ENCODE results near the gene INSIG2. TPM values are rescaled to one million over a fixed set of nuclear protein-coding genes. Genes with fewer than 3 reads are reported as not detected.

Gene INSIG2
- 15.9 TPM for polyA plus RNA-seq (2013, experiment 1 of 4)
- polyA plus RNA-seq (2013, experiment 2 of 4), result 17.7 TPM
- polyA plus RNA-seq (2013, experiment 3 of 4), result 11.4 TPM
- polyA plus RNA-seq (2013, experiment 4 of 4), result 16.4 TPM

DNA sequence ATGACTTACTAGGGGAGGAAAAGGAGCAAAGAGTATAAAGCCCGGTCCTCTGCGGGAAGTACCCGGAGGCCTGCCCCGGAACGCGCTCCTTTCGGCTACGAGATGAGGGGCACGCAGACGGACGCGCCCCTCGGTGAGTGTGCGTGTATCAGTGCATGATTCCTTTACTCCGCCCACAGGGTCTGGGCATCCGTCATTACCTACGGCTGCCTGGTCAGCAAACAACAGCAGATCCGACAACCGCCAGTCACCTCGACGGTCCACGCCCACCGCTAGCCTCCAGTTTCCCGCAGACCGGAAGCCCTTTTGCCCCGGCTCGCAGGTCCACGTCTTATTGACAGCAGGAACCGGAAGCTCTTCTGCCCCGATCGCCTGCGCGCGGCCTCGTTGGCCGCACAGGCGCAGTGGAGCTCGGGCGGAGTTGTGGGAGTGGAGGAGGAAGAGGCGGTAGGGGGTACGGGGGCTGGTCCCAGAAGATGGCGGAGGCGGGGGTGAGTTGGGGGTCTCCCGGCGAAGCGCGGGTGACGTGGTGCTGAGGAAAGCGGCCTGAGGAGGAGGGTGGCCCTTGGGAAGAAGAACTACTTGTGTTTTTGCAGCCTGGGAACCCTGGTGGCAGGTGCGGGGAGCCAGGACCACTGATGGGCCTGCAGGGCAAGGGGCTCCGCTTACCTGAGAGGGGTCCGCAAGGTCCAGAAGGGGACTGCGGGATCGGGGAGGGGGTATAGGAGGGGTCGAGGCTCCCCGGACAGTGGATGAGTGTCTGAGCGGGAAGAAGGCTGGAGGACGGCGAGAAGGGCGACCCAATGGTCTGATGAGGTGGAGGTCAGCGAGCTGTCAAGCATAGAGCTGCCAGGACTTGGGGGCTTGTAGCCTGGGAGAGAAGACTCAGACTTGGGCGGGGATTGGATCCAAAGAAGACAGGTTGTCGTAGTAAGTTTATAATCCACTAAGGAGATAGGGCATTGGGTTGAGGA, at the start of gene INSIG2:
TSS of gene INSIG2 (plus strand) at position 421 of the 974 bp plus-strand sequence. CDS start 8,086 bp downstream, outside the sequence.
- H3K27me3 ChIP-seq (ENCODE audit: control insufficient read depth, insufficient read depth, low read length, poor library complexity, severe bottlenecking), result no peaks in the 10 kb centered on the region
- peaks cover 5% of the 10 kb centered on the region for H3K4me1 ChIP-seq (ENCODE audit: control insufficient read depth, insufficient read depth, low read length)
- peak within 1 kb of the TSS; percentile 33 for H3K27ac ChIP-seq (ENCODE audit: insufficient read depth, low read depth, low read length, poor library complexity, severe bottlenecking)
- 1% methylated on average over 63 of the region's 63 CpGs for WGBS, 2 experiments
- H3K4me3 ChIP-seq (ENCODE audit: insufficient read depth, low read depth, low read length), result peak within 1 kb of the TSS; percentile 68
- no peaks in the 10 kb centered on the region for H3K36me3 ChIP-seq (ENCODE audit: control insufficient read depth, insufficient read depth, low read length)
- H3K9me3 ChIP-seq (ENCODE audit: control insufficient read depth, low read length), result no peaks in the 10 kb centered on the region

DNA sequence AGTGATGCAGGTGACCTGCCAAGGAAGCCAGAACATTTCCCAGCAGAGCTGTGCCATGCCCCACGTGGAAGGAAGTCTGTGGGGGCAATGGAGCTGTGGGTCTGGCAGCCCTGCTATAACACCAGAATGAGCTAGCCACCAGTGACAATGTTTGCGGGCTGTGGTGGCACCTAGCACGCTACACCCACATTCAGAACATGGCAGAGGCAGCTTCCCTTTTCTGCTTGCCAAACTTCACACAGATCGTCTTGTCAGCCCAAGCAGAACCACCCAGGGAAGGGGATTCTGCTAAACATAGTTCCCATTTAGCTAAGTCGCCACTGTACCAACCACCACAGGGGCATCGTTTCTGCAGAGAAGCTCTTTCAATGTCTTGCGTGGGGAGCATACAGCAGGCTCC, 47.4 kb upstream of the INSIG2 start:
- Histone ChIP-seq H3K27ac (ENCODE audit: insufficient read depth, low read depth, low read length, poor library complexity, severe bottlenecking) (no peak overlapping the region), H3K9me3 (ENCODE audit: control insufficient read depth, low read length) (no peaks in the 10 kb centered on the region), H3K4me1 (ENCODE audit: control insufficient read depth, insufficient read depth, low read length) (no peaks in the 10 kb centered on the region), H3K4me3 (ENCODE audit: insufficient read depth, low read depth, low read length) (no peak overlapping the region), H3K36me3 (ENCODE audit: control insufficient read depth, insufficient read depth, low read length) (no peaks in the 10 kb centered on the region), H3K27me3 (ENCODE audit: control insufficient read depth, insufficient read depth, low read length, poor library complexity, severe bottlenecking) (no peaks in the 10 kb centered on the region)
- WGBS, 2 experiments, result 94% methylated on average over 7 of the region's 7 CpGs

DNA sequence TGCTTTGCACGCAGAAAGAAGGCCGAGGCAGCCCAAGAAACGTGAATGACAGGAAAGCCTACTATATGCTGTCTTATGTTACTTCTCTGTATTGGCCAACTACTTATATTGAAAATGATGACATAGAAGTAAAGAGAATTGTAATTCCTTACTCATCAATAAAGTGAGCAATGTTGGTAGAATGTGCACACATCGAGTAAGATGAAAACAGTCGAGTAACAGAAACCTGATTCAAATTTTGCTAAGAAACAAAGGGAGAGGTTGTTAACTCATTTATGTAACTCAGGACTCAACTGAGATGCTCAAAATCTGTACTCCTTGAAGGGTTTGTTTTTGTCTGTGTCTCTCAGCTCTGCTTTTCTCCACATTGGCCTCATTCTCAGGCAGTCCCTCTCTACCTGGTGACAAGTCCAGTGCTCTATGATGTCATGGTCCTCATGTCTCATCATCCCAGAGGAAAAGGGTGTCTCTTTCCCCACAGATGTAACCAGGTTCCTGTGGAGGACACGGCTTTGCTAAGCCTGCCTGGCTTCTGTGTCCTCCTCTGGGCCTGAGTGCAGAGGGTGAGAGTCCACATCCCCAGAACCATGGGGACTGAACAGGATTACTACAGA, 44.1 kb upstream of the INSIG2 start:
- Histone ChIP-seq H3K4me1 (ENCODE audit: control insufficient read depth, insufficient read depth, low read length) (no peaks in the 10 kb centered on the region), H3K27me3 (ENCODE audit: control insufficient read depth, insufficient read depth, low read length, poor library complexity, severe bottlenecking) (no peaks in the 10 kb centered on the region), H3K27ac (ENCODE audit: insufficient read depth, low read depth, low read length, poor library complexity, severe bottlenecking) (no peak overlapping the region), H3K9me3 (ENCODE audit: control insufficient read depth, low read length) (no peaks in the 10 kb centered on the region), H3K36me3 (ENCODE audit: control insufficient read depth, insufficient read depth, low read length) (no peaks in the 10 kb centered on the region), H3K4me3 (ENCODE audit: insufficient read depth, low read depth, low read length) (no peak overlapping the region)
- WGBS, 2 experiments, result 95 to 97% methylated on average over 6 of the region's 6 CpGs

DNA sequence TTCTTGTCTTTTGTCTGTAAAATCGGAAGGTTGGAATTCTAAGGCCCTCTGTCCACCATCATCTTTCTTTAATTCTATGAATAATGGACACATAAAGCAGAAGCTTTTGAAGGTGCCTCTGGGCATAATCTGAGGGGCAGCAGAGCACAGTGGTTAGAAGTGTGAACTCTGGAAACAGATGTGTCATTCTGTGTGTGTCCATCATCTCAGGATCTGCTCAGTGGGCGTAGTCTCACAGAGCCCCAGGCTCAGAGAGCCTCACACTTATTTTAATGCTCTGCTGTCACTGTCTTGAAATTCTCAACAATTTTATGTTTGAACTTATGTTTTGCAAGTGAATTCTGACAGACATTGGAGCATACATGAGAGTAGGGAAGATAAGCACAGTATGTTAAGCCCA, 43.4 kb upstream of the INSIG2 start:
- H3K27me3 ChIP-seq (ENCODE audit: control insufficient read depth, insufficient read depth, low read length, poor library complexity, severe bottlenecking), result no peaks in the 10 kb centered on the region

DNA sequence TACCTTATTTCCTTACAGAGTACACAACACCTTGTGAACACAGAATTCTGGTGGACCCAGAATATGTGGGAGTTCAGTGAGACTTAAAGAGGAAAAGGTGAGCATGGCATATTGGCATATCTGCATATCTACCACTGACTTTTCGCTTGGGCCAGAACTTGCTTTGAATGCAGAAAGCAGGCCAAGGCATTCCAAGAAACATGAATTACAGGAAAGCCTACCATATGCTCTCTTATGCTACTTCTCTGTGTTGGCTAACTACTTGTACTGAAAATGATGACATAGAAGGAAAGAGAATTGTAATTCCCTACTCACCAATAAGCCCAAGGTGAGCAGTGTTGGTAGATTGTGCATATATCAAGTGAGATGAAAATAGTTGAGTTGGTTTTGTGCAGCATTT, 43.0 kb upstream of the INSIG2 start:
- Histone ChIP-seq H3K27ac (ENCODE audit: insufficient read depth, low read depth, low read length, poor library complexity, severe bottlenecking) (no peak overlapping the region), H3K36me3 (ENCODE audit: control insufficient read depth, insufficient read depth, low read length) (no peaks in the 10 kb centered on the region), H3K27me3 (ENCODE audit: control insufficient read depth, insufficient read depth, low read length, poor library complexity, severe bottlenecking) (no peaks in the 10 kb centered on the region), H3K9me3 (ENCODE audit: control insufficient read depth, low read length) (no peaks in the 10 kb centered on the region), H3K4me1 (ENCODE audit: control insufficient read depth, insufficient read depth, low read length) (no peaks in the 10 kb centered on the region), H3K4me3 (ENCODE audit: insufficient read depth, low read depth, low read length) (no peak overlapping the region)
- WGBS, 2 experiments, result 82 to 100% methylated on average over 1 of the region's 1 CpG

More for the DNA sequence above, 43.4 kb upstream of the INSIG2 start:
- Histone ChIP-seq H3K36me3 (ENCODE audit: control insufficient read depth, insufficient read depth, low read length) (no peaks in the 10 kb centered on the region), H3K4me1 (ENCODE audit: control insufficient read depth, insufficient read depth, low read length) (no peaks in the 10 kb centered on the region), H3K4me3 (ENCODE audit: insufficient read depth, low read depth, low read length) (no peak overlapping the region), H3K27ac (ENCODE audit: insufficient read depth, low read depth, low read length, poor library complexity, severe bottlenecking) (no peak overlapping the region), H3K9me3 (ENCODE audit: control insufficient read depth, low read length) (no peaks in the 10 kb centered on the region)
- WGBS, 2 experiments, result 86 to 100% methylated on average over 2 of the region's 2 CpGs

DNA sequence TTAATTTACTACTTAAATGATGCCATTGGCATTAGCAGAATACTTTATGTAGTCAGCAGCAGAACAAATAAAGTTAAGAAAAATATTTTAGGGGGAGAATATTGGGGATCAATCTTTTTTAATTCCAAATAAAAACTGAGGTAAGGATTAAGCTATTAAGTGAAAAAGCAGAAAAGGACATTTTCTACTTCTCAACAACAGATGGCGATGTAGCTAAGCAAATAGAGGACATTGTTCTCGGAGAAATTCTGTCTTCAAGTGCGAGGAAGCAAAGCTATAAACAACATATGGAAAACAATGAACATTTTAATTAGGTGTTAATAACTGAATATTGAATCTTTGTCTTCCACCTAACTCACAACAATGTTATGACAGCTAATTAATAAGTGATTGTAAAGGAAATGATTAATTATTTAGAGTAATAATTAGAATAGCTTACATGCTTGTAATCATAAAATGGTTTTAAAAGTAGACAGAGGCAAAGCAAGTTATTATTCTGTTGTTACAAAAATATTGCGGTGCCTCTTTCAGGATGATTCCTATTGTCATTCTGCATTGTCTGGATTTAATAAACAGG, 41.5 kb upstream of the INSIG2 start:
- H3K27ac ChIP-seq (ENCODE audit: insufficient read depth, low read depth, low read length, poor library complexity, severe bottlenecking), result no peak overlapping the region

DNA sequence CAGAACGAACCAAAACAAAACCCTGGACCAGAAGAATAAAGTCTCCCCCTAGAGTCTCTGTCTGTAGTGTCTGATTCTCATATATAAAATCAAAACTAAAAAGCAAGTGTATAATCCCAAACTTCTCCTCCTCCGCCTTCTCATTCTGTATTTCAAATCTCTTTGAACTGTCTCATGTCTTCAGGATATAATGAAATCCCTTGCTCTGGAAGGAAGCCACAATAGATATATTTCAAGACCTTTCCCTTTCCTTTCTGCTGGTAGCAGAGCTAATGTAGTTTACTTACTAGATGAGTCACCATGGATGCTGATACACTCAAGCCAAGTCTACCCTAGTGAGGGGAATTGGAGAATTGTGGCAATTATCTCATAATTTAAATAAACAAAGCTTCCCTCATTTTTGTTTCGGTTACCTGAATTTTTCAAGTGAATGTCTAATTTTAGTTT, 40.9 kb upstream of the INSIG2 start:
- Histone ChIP-seq H3K27me3 (ENCODE audit: control insufficient read depth, insufficient read depth, low read length, poor library complexity, severe bottlenecking) (no peaks in the 10 kb centered on the region), H3K9me3 (ENCODE audit: control insufficient read depth, low read length) (no peaks in the 10 kb centered on the region), H3K4me1 (ENCODE audit: control insufficient read depth, insufficient read depth, low read length) (peaks cover 3% of the 10 kb centered on the region), H3K4me3 (ENCODE audit: insufficient read depth, low read depth, low read length) (no peak overlapping the region), H3K27ac (ENCODE audit: insufficient read depth, low read depth, low read length, poor library complexity, severe bottlenecking) (no peak overlapping the region), H3K36me3 (ENCODE audit: control insufficient read depth, insufficient read depth, low read length) (no peaks in the 10 kb centered on the region)
- WGBS, 2 experiments, result 85 to 98% methylated on average over 2 to 3 of the region's 3 CpGs

More for the DNA sequence above, 41.5 kb upstream of the INSIG2 start:
- WGBS, 2 experiments, result 23 to 42% methylated on average over 2 to 4 of the region's 4 CpGs
- no peak overlapping the region for H3K4me3 ChIP-seq (ENCODE audit: insufficient read depth, low read depth, low read length)
- no peaks in the 10 kb centered on the region for H3K9me3 ChIP-seq (ENCODE audit: control insufficient read depth, low read length)
- no peaks in the 10 kb centered on the region for H3K36me3 ChIP-seq (ENCODE audit: control insufficient read depth, insufficient read depth, low read length)
- peaks cover 3% of the 10 kb centered on the region for H3K4me1 ChIP-seq (ENCODE audit: control insufficient read depth, insufficient read depth, low read length)
- no peaks in the 10 kb centered on the region for H3K27me3 ChIP-seq (ENCODE audit: control insufficient read depth, insufficient read depth, low read length, poor library complexity, severe bottlenecking)

DNA sequence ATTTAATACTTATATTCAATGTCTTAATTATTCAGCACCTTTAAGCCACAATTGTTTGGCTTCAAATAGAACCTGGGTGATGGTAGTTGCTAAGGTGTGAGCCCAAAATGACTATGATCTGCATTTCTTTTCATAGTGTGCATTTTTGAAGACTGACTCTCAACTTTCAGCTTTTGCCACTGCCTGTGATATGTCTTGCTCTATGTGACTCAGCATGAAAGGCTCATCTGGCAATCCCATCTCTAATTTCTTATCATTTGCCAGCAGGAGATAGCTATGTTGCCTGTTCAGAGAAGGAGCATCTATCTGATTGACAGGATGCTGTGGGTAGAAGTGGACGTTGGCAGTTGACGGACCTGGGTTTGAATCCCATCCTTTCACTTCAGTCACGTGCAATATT, 39.9 kb upstream of the INSIG2 start:
- WGBS, 2 experiments, result 86 to 100% methylated on average over 1 to 2 of the region's 3 CpGs
- Histone ChIP-seq H3K27ac (ENCODE audit: insufficient read depth, low read depth, low read length, poor library complexity, severe bottlenecking) (no peak overlapping the region), H3K9me3 (ENCODE audit: control insufficient read depth, low read length) (no peaks in the 10 kb centered on the region)

DNA sequence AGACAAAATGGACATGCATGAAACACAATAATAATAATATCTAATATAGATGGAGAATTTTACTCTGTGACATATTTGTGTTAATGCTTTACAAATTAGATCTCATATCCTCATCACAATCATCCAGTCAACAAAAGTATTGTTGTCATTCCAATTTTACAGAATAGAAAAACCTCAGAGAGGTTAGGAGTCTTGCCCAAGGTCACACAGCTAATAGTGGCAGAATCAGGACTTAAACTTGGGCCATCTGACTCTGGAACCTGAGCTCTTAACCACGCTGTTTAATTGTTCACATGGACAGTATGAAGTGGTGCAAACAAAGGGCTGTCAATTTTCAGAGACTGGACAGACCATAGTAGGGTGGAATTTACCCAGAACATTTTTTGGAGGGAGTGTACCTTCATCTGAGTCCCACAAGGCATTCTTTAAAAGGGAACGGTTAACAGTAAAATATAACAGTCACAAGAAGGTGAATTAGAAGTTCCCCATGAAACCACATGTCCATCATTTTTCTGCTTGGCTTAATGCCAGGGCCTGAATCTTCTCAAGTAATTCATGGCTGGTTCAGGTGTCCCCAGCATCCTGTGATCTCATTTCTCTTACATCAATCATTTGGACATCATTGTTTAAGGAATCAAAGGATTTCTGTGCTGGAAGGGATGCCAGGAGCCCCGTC, 39.0 kb upstream of the INSIG2 start:
- H3K27ac ChIP-seq (ENCODE audit: insufficient read depth, low read depth, low read length, poor library complexity, severe bottlenecking), result no peak overlapping the region
- H3K4me3 ChIP-seq (ENCODE audit: insufficient read depth, low read depth, low read length), result no peak overlapping the region
- peaks cover 3% of the 10 kb centered on the region for H3K4me1 ChIP-seq (ENCODE audit: control insufficient read depth, insufficient read depth, low read length)
- H3K36me3 ChIP-seq (ENCODE audit: control insufficient read depth, insufficient read depth, low read length), result no peaks in the 10 kb centered on the region
- no peaks in the 10 kb centered on the region for H3K27me3 ChIP-seq (ENCODE audit: control insufficient read depth, insufficient read depth, low read length, poor library complexity, severe bottlenecking)
- no peaks in the 10 kb centered on the region for H3K9me3 ChIP-seq (ENCODE audit: control insufficient read depth, low read length)
- WGBS, 2 experiments, result 90 to 94% methylated on average over 3 of the region's 3 CpGs

More for the DNA sequence above, 39.9 kb upstream of the INSIG2 start:
- Histone ChIP-seq H3K4me1 (ENCODE audit: control insufficient read depth, insufficient read depth, low read length) (peaks cover 3% of the 10 kb centered on the region), H3K36me3 (ENCODE audit: control insufficient read depth, insufficient read depth, low read length) (no peaks in the 10 kb centered on the region), H3K27me3 (ENCODE audit: control insufficient read depth, insufficient read depth, low read length, poor library complexity, severe bottlenecking) (no peaks in the 10 kb centered on the region), H3K4me3 (ENCODE audit: insufficient read depth, low read depth, low read length) (no peak overlapping the region)

All from ectodermal cell (in vitro differentiated cells).